Measurements from ENCODE around the gene CNTN1. TPM values are rescaled to one million over a fixed set of nuclear protein-coding genes. Genes with fewer than 3 reads are reported as not detected.
A peak's percentile ranks its signal among the peaks of the same experiment; 100 is the strongest.

Gene CNTN1
- polyA plus RNA-seq, 1 of the 3 experiments (the other 2 are of a cell fraction): 0.13 TPM

GRCh38 chr12:40733871-40734270, 41.6 kb downstream of the CNTN1 start (continued):
- TF ChIP-seq EP300 (IDR thresholded peaks at IDR 0.05; ENCODE audit: borderline replicate concordance in 1 of 2, low read depth in 1 of 2, low read length in 1 of 2) (peak; percentile 10 to 98; a peak in 2 of 4 replicates), NRF1 (IDR thresholded peaks at IDR 0.05; ENCODE audit: low read depth, low read length) (no peak), PBX3 (IDR thresholded peaks at IDR 0.05) (peak; percentile 40), YY1 (IDR thresholded peaks at IDR 0.05; ENCODE audit: low read depth) (no peak), TAF1 (IDR thresholded peaks at IDR 0.05; ENCODE audit: borderline replicate concordance, low read depth, low read length) (no peak), ELF1 (IDR thresholded peaks at IDR 0.05) (no peak), MXI1 (IDR thresholded peaks at IDR 0.05; ENCODE audit: low read depth, low read length) (no peak), POLR2AphosphoS5 (IDR thresholded peaks at IDR 0.05; ENCODE audit: low read depth, low read length) (peak; percentile 46; the same call in 1 of the 2 replicates)
- TF ChIP-seq, protein P1, sequence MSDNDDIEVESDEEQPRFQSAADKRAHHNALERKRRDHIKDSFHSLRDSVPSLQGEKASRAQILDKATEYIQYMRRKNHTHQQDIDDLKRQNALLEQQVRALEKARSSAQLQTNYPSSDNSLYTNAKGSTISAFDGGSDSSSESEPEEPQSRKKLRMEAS (IDR thresholded peaks at IDR 0.05; ENCODE audit: low read depth): no peak

DNA sequence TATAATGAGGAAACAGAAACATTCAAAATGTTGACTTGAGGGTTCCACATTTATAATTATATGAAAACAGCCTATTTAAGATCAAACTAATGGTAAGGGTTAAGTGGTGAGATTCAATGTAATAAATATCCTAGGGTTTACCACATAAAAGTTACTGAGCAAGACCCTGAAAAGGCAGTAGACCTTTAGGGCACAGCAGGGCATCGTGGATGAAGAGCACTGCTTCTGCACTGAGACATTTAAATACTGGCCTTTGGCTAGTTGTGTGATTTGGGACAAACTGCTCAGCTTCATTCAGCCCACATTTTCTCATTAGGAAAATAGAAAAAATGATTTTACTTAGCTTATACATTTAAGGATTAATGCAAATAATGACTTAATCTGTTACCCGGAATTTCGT, 42.0 kb downstream of the CNTN1 start:
- ChIA-PET CTCF (interaction anchor here (0.9 to 2.9 kb wide), 4 partner anchors 37 to 400 kb away, joined by 3 to 8 read pairs (median 4); partner anchors contain the start of gene CNTN1), POLR2A (interaction anchor here (1.3 to 1.6 kb wide), 2 partner anchors 36 to 42 kb away, joined by 3 to 5 read pairs; partner anchors contain the start of gene CNTN1)
- no peak for DNase-seq
- H2AFZ ChIP-seq (ENCODE audit: low read depth): 0 out of 2 replicates have a peak overlapping the region, but pooled peaks have one; percentile 6
- no peak overlapping the region for H3K9ac ChIP-seq
- no peaks in the 10 kb centered on the region for H3K36me3 ChIP-seq (replicated peaks in 1 of 2; ENCODE audit: control insufficient read depth in 1 of 2, insufficient read depth in 2 of 2, low read length in 1 of 2)
- TF ChIP-seq TAF1 (IDR thresholded peaks at IDR 0.05; ENCODE audit: borderline replicate concordance, low read depth, low read length) (no peak), MEF2A (IDR thresholded peaks at IDR 0.05; ENCODE audit: borderline replicate concordance, low read depth) (no peak), RCOR1 (IDR thresholded peaks at IDR 0.05; ENCODE audit: low read length) (no peak), MXI1 (IDR thresholded peaks at IDR 0.05; ENCODE audit: low read depth, low read length) (no peak), USF1 (IDR thresholded peaks at IDR 0.05; ENCODE audit: borderline replicate concordance, low read depth) (no peak), EZH2phosphoT487 (IDR thresholded peaks at IDR 0.05; ENCODE audit: borderline replicate concordance, low read depth) (no peak), USF2 (IDR thresholded peaks at IDR 0.05; ENCODE audit: borderline replicate concordance, low read depth, low read length) (no peak), PBX3 (IDR thresholded peaks at IDR 0.05) (no peak), RXRA (IDR thresholded peaks at IDR 0.05; ENCODE audit: borderline replicate concordance, low read depth) (no peak), GABPA (IDR thresholded peaks at IDR 0.05; ENCODE audit: low read depth) (no peak), POLR2AphosphoS5 (IDR thresholded peaks at IDR 0.05; ENCODE audit: low read depth, low read length) (no peak), SMC3 (IDR thresholded peaks at IDR 0.05; ENCODE audit: low read depth, low read length) (no peak)
- TF ChIP-seq, protein P2, sequence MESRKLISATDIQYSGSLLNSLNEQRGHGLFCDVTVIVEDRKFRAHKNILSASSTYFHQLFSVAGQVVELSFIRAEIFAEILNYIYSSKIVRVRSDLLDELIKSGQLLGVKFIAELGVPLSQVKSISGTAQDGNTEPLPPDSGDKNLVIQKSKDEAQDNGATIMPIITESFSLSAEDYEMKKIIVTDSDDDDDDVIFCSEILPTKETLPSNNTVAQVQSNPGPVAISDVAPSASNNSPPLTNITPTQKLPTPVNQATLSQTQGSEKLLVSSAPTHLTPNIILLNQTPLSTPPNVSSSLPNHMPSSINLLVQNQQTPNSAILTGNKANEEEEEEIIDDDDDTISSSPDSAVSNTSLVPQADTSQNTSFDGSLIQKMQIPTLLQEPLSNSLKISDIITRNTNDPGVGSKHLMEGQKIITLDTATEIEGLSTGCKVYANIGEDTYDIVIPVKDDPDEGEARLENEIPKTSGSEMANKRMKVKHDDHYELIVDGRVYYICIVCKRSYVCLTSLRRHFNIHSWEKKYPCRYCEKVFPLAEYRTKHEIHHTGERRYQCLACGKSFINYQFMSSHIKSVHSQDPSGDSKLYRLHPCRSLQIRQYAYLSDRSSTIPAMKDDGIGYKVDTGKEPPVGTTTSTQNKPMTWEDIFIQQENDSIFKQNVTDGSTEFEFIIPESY (IDR thresholded peaks at IDR 0.05; ENCODE audit: borderline replicate concordance, low read depth): no peak
- WGBS (ENCODE audit: low lambda C conversion rate): 30% methylated on average over 3 of the region's 3 CpGs
- H4K20me1 ChIP-seq (ENCODE audit: insufficient read depth): no peaks in the 10 kb centered on the region
- H3K27ac ChIP-seq (ENCODE audit: low read depth in 2 of 2, low read length in 1 of 2): peak overlapping the region in 1 of 2 experiments; percentile 95; a peak in 2 of 4 replicates
- H3K79me2 ChIP-seq (ENCODE audit: insufficient read depth): no peaks in the 10 kb centered on the region
- H3K27me3 ChIP-seq (ENCODE audit: insufficient read depth): no peaks in the 10 kb centered on the region
- peaks cover 0 to 18% of the 10 kb centered on the region in 2 experiments; a peak in 2 of 4 replicates for H3K4me1 ChIP-seq (ENCODE audit: control insufficient read depth in 1 of 2, insufficient read depth in 2 of 2, low read depth in 1 of 2, low read length in 1 of 2)
- H3K4me3 ChIP-seq (ENCODE audit: low read depth in 2 of 2, low read length in 1 of 2): no peak overlapping the region
- no peaks in the 10 kb centered on the region for H3K9me3 ChIP-seq
- no peaks in the 10 kb centered on the region for H3K9me2 ChIP-seq
- H3K4me2 ChIP-seq: no peak overlapping the region
- H3F3A ChIP-seq (replicated peaks; ENCODE audit: insufficient read depth): no peaks in the 10 kb centered on the region
